IPS-20b (cell line): ENCODE measurements around the gene C1orf159.
A peak's percentile ranks its signal among the peaks of the same experiment; 100 is the strongest.

Experiments used
- H3K27ac ChIP-seq: one replicate; pipeline ENCODE4 v1.5.1; 2013; ENCODE audit warnings: low read length
- H3K27me3 ChIP-seq: 2 replicates; pipeline ENCODE4 v1.6.1; 2013; ENCODE audit warnings: mild to moderate bottlenecking, low read length, inconsistent platforms; ENCODE audit not compliant: insufficient read depth
- H3K36me3 ChIP-seq: 2 replicates; pipeline ENCODE4 v1.6.1; 2013; ENCODE audit warnings: low read depth, mild to moderate bottlenecking, inconsistent platforms, low read length, moderate library complexity; ENCODE audit not compliant: insufficient read depth
- H3K4me1 ChIP-seq: 2 replicates; pipeline ENCODE4 v1.6.1; 2013; ENCODE audit warnings: mild to moderate bottlenecking, control low read depth, inconsistent platforms, low read length, moderate library complexity; ENCODE audit not compliant: insufficient read depth
- H3K4me3 ChIP-seq: 2 replicates; pipeline ENCODE4 v1.5.1; 2013; ENCODE audit warnings: mild to moderate bottlenecking, low read length, inconsistent platforms
- H3K9ac ChIP-seq: 2 replicates; pipeline ENCODE4 v1.6.1; 2013; ENCODE audit warnings: low read depth, mild to moderate bottlenecking, inconsistent platforms, low read length, moderate library complexity
- H3K9me3 ChIP-seq: 2 replicates; pipeline ENCODE4 v1.6.1; 2013; ENCODE audit warnings: mild to moderate bottlenecking, low read depth, low read length, inconsistent platforms; ENCODE audit not compliant: insufficient read depth

The C1orf159 gene

DNA sequence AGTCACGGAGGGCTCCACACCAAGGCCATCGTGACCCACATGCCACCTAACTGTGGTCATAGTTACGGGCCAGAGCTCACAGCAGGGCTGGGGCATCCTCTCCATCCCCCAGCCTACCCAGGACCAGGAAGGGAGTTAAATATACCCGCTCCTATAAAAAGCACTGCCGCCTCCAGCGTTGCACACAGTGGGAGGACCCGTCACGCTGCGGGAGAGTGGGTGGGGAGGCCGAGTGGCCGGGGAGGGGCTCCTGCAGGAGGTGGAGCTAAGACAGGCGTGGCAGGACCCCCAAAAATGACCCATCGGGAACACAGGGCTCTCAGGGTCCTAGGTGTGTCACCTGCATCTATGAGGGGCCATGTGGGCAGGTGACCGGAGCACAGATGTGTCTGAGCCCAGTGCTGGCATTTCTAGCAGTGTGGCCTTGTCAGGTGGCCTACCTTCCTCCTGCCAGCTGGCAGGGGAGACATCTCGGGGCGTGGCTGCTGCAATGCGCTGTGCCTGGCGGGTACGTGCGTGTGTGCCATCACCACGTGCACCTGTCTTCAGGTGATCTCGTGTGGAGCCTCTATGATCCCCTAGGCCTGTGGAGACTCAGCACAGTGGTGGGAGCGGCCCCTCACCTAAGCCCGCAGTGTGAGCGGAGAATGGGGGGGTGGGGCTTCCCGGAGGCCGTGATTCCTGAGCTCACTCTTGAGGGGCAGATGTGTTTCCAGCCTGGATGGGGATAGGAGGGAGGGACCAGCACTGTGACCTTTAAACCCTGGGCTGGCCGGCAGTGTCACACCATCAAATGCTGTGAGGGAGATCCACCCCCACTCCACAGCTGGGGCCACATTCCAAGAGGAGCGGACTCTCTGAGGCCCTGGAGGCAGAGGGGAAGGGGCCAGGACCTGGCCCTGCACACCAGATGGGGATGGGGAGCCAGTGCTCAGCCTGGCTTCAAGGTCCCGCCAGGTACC is 78.2 kb downstream of the C1orf159 start:
- H3K27me3 ChIP-seq = peaks cover 63% of the 10 kb centered on the region
- no peak overlapping the region for H3K9ac ChIP-seq
- no peak overlapping the region for H3K27ac ChIP-seq
- H3K36me3 ChIP-seq = 0 out of 2 replicates have a peak, but pooled peaks cover 6% of the 10 kb centered on the region
- no peak overlapping the region for H3K4me3 ChIP-seq
- no peaks in the 10 kb centered on the region for H3K9me3 ChIP-seq
- H3K4me1 ChIP-seq = peaks cover 3% of the 10 kb centered on the region; the same call in 1 of the 2 replicates

DNA sequence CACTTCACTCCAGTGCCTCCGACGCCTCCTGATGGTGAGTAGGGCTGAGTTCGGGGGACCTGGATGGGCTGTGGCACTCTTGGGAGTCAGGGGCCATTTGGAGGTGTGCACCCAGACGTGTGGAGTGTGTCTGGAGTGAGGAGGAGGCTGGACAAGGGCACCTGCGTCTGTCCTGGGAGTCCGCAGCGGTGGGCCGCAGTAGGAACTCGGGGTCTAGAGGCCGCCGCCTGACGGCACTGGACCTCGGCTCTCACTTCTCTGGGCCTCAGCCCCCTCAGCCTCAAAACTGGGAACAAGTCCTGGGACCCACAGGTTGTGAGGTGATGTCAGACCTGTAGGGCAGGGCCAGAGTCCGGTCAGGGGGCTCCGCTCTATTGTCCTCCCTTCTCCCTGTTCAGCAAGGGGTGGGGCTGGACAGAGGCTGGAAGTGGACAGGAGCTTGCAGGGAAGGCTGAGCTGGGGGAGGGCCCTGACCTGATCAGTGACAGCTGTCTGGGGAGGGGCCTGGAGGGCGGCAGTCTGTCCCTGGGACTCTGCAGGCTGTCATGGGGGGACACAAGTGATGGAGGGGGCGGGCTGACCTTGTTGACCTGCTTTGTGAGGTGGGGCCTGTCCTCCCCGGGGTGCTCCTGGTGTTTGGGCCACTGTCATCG is 80.5 kb downstream of the C1orf159 start:
- no peak overlapping the region for H3K4me3 ChIP-seq
- 0 out of 2 replicates have a peak, but pooled peaks cover 6% of the 10 kb centered on the region for H3K36me3 ChIP-seq
- H3K9me3 ChIP-seq = no peaks in the 10 kb centered on the region
- peaks cover 69% of the 10 kb centered on the region for H3K27me3 ChIP-seq
- no peak overlapping the region for H3K27ac ChIP-seq
- no peak overlapping the region for H3K9ac ChIP-seq
- peaks cover 3% of the 10 kb centered on the region; the same call in 1 of the 2 replicates for H3K4me1 ChIP-seq

DNA sequence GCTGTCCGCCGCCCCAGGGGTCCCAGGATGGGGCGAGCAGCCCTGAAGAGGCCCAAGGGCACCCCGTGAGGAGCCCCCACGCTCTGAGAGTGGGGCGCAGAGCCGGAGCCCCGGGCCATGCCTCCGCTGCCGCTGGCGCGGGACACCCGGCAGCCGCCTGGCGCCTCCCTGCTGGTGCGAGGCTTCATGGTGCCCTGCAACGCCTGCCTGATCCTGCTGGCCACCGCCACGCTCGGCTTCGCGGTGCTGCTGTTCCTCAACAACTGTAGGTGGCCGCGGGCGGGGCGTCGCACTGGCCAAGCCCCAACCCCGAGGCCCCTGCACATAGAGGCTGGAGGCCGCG is 81.5 kb downstream of the C1orf159 start:
- H3K36me3 ChIP-seq = 0 out of 2 replicates have a peak, but pooled peaks cover 6% of the 10 kb centered on the region
- H3K4me1 ChIP-seq = peaks cover 3% of the 10 kb centered on the region; the same call in 1 of the 2 replicates
- no peak overlapping the region for H3K27ac ChIP-seq
- peak overlapping the region; percentile 59; the same call in 1 of the 2 replicates for H3K4me3 ChIP-seq
- H3K9me3 ChIP-seq = no peaks in the 10 kb centered on the region
- H3K27me3 ChIP-seq = peaks cover 59% of the 10 kb centered on the region
- H3K9ac ChIP-seq = no peak overlapping the region; the same call in 1 of the 2 replicates

DNA sequence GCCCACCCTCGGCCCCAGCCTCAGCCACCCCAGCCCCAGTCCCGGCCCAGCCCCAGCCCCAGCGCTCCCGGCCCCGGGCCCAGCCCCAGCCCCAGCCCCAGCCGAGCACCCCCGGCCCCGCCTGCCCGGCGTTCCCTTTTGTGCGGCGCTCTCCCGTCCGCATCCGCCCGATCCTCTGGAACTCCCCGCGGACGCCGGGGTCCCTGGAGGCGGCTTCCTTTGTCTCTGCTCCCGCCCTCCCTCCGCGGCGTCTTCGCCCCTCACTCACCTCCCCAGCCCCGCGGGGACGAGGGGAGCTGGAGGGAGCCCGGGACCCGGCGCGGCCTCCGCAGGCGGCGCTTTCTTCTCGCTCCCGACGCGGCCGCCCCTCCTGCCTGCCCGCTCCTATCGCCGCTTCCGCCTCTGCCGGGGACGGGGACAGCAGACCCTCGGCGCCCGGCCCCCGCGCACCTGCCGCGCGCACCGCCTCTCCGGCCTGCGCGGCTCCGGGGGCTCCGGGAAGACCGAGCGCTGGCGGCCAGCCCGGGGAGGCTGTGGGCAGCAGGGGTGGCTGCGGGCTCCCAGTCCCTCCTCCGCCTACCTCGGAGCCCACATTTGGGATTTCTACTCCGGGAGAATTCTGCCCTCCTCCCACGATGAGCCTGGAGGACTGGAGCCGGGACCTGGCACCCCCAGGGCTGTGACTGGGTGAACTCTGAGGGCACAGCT is 82.0 kb downstream of the C1orf159 start:
- H3K9ac ChIP-seq = no peak overlapping the region; the same call in 1 of the 2 replicates
- H3K9me3 ChIP-seq = no peaks in the 10 kb centered on the region
- H3K27ac ChIP-seq = no peak overlapping the region
- H3K4me3 ChIP-seq = peak overlapping the region; percentile 59; the same call in 1 of the 2 replicates
- H3K27me3 ChIP-seq = peaks cover 54% of the 10 kb centered on the region
- H3K4me1 ChIP-seq = peaks cover 3% of the 10 kb centered on the region; the same call in 1 of the 2 replicates
- H3K36me3 ChIP-seq = 0 out of 2 replicates have a peak, but pooled peaks cover 6% of the 10 kb centered on the region

DNA sequence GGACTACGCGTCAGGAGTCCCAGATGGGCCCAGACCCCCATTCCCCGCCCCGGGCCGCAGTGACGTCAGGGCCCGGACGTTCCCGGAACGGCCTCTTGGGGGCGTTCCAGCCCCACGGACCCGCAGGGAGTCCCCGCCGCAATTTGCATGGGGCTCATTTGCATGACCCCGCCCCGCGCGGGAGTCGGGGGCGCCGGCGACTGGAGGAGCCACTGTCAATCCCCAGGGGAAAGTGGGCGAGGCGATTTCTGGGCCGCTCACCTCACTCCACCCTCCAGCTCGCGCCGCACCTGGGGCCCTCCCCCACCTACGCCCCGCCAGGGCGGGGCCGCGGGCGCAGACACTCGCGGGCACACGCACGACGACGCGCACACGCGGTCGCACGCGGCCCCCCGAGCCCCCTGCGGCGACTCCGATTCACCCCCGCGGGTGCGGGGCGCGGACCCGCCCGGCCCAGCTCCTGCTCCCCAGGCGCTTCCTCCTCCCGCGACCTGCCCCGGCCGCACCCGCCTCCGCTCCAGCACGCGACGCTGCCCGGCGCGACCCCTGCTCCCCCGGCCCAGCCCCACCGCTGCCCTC is 82.8 kb downstream of the C1orf159 start:
- no peak overlapping the region for H3K9ac ChIP-seq
- no peak overlapping the region for H3K27ac ChIP-seq

DNA sequence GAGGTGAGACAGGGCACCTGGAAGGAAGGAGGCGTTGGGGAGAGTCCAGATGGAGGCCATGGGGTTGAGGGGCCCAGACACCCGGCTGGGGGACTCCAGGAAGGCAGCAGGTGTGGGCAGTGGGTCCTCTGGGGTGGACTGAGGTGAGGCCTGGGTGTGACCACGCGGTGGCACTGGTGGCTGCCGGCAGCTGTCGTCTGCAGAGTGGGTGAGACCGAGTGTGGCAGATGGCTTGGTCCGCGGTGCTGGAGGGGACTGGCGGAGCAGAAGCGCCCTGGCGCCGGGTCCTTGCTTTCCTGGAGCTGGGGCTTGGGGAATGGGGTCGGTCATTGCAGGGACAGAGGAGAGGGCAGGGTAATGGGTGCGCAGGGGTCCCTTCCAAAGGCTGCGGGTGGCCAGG is 83.5 kb downstream of the C1orf159 start:
- no peak overlapping the region for H3K27ac ChIP-seq
- 0 out of 2 replicates have a peak, but pooled peaks cover 6% of the 10 kb centered on the region for H3K36me3 ChIP-seq
- peaks cover 3% of the 10 kb centered on the region; the same call in 1 of the 2 replicates for H3K4me1 ChIP-seq
- peaks cover 39% of the 10 kb centered on the region for H3K27me3 ChIP-seq
- peak overlapping the region; percentile 45; the same call in 1 of the 2 replicates for H3K4me3 ChIP-seq
- no peak overlapping the region for H3K9ac ChIP-seq
- no peaks in the 10 kb centered on the region for H3K9me3 ChIP-seq

More for the DNA sequence above, 82.8 kb downstream of the C1orf159 start:
- 0 out of 2 replicates have a peak, but pooled peaks cover 6% of the 10 kb centered on the region for H3K36me3 ChIP-seq
- no peaks in the 10 kb centered on the region for H3K9me3 ChIP-seq
- H3K4me3 ChIP-seq = peak overlapping the region; percentile 51; the same call in 1 of the 2 replicates
- H3K27me3 ChIP-seq = peaks cover 46% of the 10 kb centered on the region
- H3K4me1 ChIP-seq = peaks cover 3% of the 10 kb centered on the region; the same call in 1 of the 2 replicates
